ENCODE data around the gene SNPH.

SNPH gene

DNA sequence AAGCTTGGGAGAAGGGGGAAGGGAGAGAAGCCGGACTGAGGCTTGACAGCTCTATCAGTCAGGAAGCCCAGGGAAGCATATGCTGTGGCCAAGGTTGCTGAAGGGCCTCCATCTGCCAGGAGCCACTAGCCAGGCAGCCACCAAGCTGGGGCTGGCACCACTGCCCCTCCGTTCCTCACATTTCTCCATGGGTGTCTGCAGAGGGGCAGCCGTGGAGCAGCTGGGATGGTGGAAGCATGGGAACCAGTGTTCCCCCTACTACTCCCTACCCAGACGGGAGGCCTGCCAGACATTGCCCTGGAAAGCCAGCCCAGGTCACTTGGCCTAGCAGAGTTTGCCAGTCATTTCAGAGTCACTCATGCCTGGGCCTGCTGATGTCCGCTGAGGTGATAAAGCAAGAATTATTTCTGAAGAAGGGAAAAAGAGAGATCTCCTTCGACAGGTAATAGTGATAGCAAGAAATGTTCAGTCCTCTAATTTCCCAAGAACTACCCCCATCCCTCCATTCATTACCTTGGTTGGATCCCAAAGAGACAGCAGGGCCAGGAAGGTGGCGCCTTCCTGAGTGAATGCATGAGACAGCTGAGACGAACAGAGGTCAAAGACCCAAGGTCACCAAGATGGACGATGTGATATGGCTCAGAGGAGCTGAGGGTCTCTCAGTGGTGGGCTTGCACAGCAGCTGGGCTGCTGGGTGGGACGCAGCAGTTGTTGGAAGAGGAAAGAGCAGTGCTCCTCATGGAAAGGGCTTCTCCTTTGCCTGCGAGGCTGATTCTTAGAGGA, 21.9 kb downstream of the SNPH start:
- DNase-seq (ENCODE audit: low read depth in 2 of 2), result no peak

DNA sequence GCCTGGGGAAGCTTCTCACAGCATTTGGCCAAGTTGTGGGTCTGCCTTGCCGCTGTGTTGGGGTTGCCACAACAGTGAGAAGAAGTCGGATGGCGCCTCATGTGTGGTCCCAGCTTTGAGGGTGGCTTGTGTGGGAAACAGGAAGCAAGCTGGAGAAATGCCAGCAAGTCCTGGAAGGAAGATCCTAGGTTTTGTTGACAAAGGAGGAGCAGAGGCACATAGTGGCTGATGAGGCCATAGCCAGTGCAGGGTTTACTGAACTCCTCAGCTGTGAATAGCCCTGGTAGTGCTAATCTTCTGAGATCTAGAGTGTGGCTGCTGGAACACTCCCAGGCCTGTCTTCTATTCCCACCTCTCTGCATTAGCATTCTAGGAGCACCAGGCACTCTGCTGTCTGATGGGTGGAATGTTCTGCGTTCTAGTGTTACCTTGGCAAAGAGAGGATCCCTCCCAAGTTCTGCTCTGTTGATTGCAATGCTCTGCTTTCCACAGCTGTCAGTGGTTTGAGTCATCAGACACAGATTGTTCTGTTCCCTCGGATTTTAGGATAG, 25.2 kb downstream of the SNPH start:
- no peak for DNase-seq (ENCODE audit: low read depth in 2 of 2)

GRCh38 chr20:1292620-1293019, 26.5 kb downstream of the SNPH start:
- no peak for DNase-seq (ENCODE audit: low read depth in 2 of 2)

- DNase-seq (ENCODE audit: low read depth in 2 of 2), result no peak
These were observed 27.7 kb downstream of the SNPH start for GRCh38 chr20:1293641-1294379.

DNA sequence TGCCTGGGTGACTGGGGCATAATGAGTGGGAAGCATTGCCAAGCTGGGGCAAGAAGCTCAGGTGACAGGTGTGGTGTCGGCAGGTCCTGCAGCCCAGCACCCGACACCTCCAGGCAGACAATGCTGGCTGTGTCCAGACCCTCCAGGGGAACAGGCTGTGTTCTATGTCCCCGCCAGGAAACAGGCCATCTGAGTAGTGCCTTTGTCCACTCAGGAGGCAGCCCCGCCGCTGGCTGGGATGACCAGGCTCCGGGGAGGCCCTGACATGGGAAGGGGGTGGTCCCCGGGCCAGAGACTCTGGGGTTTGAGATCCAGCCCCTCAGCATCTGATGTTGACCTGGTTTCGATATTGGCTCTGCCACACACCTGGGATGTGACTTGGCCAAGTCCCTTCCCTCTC, 28.4 kb downstream of the SNPH start:
- DNase-seq (ENCODE audit: low read depth in 2 of 2), result no peak

- no peak for DNase-seq (ENCODE audit: low read depth in 2 of 2)
These were observed 29.3 kb downstream of the SNPH start for GRCh38 chr20:1295276-1295930.

GRCh38 chr20:1296117-1296610, 30.1 kb downstream of the SNPH start:
- no peak for DNase-seq (ENCODE audit: low read depth in 2 of 2)

DNA sequence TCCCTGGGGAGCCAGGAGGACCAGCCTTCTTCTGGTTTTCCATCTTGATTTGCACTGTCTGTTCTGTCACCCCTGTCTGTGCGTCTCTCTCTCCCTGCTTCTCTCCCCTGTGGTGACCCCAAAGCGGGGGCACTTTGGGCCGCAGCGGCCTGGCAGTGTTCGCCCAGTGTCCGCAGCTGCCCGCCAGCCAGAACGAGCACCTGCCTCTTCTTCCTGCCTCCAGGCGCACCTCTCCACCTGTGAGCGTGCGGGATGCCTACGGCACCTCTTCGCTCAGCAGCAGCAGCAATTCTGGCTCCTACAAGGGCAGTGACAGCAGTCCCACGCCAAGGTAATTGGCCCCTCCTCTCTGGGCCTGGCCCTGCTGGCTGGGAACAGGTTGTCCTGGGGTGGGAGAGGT, 30.8 kb downstream of the SNPH start:
- DNase-seq (ENCODE audit: low read depth in 2 of 2), result no peak

DNA sequence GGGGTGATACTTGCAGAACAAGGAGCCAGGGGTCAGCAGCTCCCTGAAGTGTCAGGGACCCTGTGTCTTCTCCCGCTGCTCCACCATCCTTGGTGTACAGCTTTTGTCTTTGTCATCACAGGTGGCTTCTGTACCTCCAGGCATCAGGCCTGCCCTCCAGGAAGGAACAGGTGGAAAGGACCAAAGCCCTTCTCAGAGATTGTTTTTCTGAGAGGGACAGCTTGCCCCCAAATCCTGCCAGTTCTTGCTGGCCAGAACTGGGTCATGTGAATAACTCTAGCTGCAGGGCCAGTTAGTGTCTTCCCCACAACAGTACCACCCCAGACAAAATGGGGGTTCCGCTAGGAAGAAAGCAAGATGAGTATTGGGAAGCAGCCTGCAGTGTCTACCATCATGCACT, 31.4 kb downstream of the SNPH start:
- no peak for DNase-seq (ENCODE audit: low read depth in 2 of 2)

- no peak for DNase-seq (ENCODE audit: low read depth in 2 of 2)
These were observed 32.1 kb downstream of the SNPH start for GRCh38 chr20:1298166-1298565.

DNA sequence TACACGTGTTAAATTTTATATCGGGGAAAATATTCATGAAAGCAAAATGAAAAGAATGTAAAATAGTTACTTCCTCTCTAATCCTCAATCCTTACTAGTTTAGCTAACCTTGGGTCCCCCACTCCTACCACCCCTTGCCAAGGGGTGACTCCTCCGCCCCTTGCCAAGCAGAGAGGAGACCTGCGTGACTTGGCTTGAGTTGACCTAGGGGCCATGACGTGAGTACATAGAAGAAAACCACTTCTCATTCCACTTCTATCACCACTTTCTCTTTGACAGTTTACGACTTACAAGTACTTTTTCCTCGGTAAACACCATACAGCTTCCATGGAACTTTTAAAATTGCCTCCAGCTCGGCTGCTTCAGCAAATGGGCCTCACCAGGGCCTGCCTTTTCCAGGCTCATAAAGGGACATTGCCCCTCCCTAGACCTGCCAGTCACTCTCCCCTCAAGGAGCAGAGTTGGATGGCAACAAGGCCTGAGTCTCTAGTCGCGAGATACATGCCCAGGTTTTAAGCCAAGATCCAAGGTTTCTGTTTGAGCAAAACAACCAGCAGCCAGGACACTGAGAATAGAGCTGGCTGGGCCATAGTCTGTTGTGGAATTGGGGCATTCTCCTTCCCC, 32.9 kb downstream of the SNPH start:
- no peak for DNase-seq (ENCODE audit: low read depth in 2 of 2)

- peak; percentile 19 to 41 for DNase-seq (ENCODE audit: low read depth in 2 of 2)
These were observed 33.4 kb downstream of the SNPH start for GRCh38 chr20:1299522-1299921.

- no peak for DNase-seq (ENCODE audit: low read depth in 2 of 2)
These were observed 34.2 kb downstream of the SNPH start for GRCh38 chr20:1300083-1300840.

- peak; percentile 29 to 32 for DNase-seq (ENCODE audit: low read depth in 2 of 2)
These were observed 35.0 kb downstream of the SNPH start for GRCh38 chr20:1301031-1301529.

- no peak for DNase-seq (ENCODE audit: low read depth in 2 of 2)
These were observed 36.8 kb downstream of the SNPH start for GRCh38 chr20:1302685-1303541.

GRCh38 chr20:1304710-1305515, 38.8 kb downstream of the SNPH start:
- DNase-seq (ENCODE audit: low read depth in 2 of 2), result no peak

DNA sequence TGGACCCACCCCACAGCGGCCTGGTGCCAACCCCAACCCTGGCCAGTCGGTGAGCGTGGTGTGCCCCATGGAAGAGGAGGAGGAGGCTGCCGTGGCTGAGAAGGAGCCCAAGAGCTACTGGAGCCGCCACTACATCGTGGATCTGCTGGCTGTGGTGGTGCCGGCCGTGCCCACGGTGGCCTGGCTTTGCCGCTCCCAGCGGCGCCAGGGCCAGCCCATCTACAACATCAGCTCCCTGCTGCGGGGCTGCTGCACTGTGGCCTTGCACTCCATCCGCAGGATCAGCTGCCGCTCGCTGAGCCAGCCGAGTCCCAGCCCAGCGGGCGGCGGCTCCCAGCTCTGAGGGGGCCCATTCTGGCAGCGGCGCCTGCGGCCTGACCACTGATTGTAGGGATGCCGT, 39.6 kb downstream of the SNPH start:
- DNase-seq (ENCODE audit: low read depth in 2 of 2), result no peak

- no peak for DNase-seq (ENCODE audit: low read depth in 2 of 2)
These were observed 40.4 kb downstream of the SNPH start for GRCh38 chr20:1306316-1307135.

Data from stimulated activated CD4-positive, alpha-beta T cell treated with anti-CD3 and anti-CD28 coated beads, Interleukin-4, amount 100 ng/mL, for 48 hours (primary cell).